Ovary (tissue), 9 donors: ENCODE results near the gene AZU1. TPM values are rescaled to one million over a fixed set of nuclear protein-coding genes. Genes with fewer than 3 reads are reported as not detected.

ENCODE experiments used
- DNase-seq, 5 donors: peaks; one replicate each; pipeline ENCODE4 v3.0.0-alpha.2; 2019 to 2020
- H3K27ac ChIP-seq, 2 donors: fragments of 200-600 bp; one replicate each; pipeline versions ENCODE4 v1.5.1 to v1.8.0; 2019 to 2022
- H3K27me3 ChIP-seq: fragments of 200-600 bp; one replicate; pipeline ENCODE4 v1.8.0; 2022
- H3K36me3 ChIP-seq: fragments of 200-600 bp; sonication (generic); one replicate; pipeline ENCODE4 v1.5.1; 2019
- H3K4me1 ChIP-seq: one replicate; pipeline ENCODE4 v1.8.1; 2013; ENCODE audit warnings: mild to moderate bottlenecking, moderate library complexity; ENCODE audit not compliant: insufficient read depth
- H3K4me3 ChIP-seq: fragments of 200-600 bp; sonication (generic); one replicate; pipeline ENCODE4 v1.5.1; 2017
- H3K9me3 ChIP-seq, 2 donors: fragments of 200-600 bp in 1 of 2; sonication (generic) in 1 of 2; one replicate each; pipeline versions ENCODE4 v1.5.1 to v1.8.1; 2013 to 2019; ENCODE audit warnings: mild to moderate bottlenecking in 1 of 2, moderate library complexity in 1 of 2
- EP300 ChIP-seq: sonication (generic); formaldehyde crosslinking; IDR thresholded peaks from one replicate; pipeline ENCODE4 v1.6.1; 2017; ENCODE audit warnings: antibody characterized with exemption
- POLR2A ChIP-seq: fragments of 450-650 bp; IDR thresholded peaks from one replicate; pipeline ENCODE4 v1.6.1; 2017; ENCODE audit warnings: antibody characterized with exemption, mild to moderate bottlenecking, moderate library complexity
- WGBS, 3 donors: extraction: QIAGEN DNeasy Blood & Tissue Kit in 1 of 3; methylation state at CpG; one replicate each; pipeline versions ENCODE4 v1.1.5 to v1.1.7; 2013 to 2017; 5-methylcytosine and 5-hydroxymethylcytosine counted together
- intact Hi-C, 4 donors: fragments of 100-400 bp; cut with DNase I; formaldehyde crosslinking; loops; one replicate each; pipeline versions ENCODE4 v1.11.0 to v1.15.1; 2022 to 2023
- polyA plus RNA-seq, 2 donors: library from polyadenylated mRNA; stranded (reverse); fragments of 200-250 nt in 1 of 2; fragments of 350-450 nt in 1 of 2; fragmentation: Illumina TruSeq in 1 of 2; extraction: RNeasy Lipid Tissue Mini Kit (QIAGEN cat#74804) in 1 of 2; gene quantifications; one replicate each; pipeline ENCODE4 v1.2.3, GENCODE V29; 2013 to 2014
- total RNA-seq, 7 donors: library from RNA; depleted of rRNA in 2 of 7; stranded (reverse); fragments of >200 nt in 2 of 7; fragmentation: NEBNext Ultra II Directional in 3 of 7; extraction: Animal tissue kit (Norgen Biotek cat#: 25700) in 3 of 7; gene quantifications; one replicate each; pipeline versions ENCODE4 v1.1.0 to v1.2.4, GENCODE V29; 2016 to 2023
- TF ChIP-seq, protein P1 (sequence below), 3 donors: fragments of 450-650 bp in 2 of 3; fragments of 200-600 bp in 1 of 3; IDR thresholded peaks; one replicate each; pipeline versions ENCODE4 v1.5.1 to v1.8.0; 2016 to 2022; ENCODE audit warnings: antibody characterized with exemption in 3 of 3, mild to moderate bottlenecking in 1 of 3
- donor health status: DM: no; HTN: no; CAD: no; lungs with moderate emphysema.
- donor health status: DM: no; HTN: no; CAD: no.
- donor health status: Bipolar disorder and iron deficiency.
- donor health status: DM: yes; HTN: yes; CAD: no.
- donor health status: DM: no; HTN: no; CAD: no.
- donor health status: DM: yes; HTN: yes; CAD: no.

AZU1 gene
- total and polyA plus RNA-seq, 9 donors, result 0.11 to 1.0 TPM; not detected in 7

DNA sequence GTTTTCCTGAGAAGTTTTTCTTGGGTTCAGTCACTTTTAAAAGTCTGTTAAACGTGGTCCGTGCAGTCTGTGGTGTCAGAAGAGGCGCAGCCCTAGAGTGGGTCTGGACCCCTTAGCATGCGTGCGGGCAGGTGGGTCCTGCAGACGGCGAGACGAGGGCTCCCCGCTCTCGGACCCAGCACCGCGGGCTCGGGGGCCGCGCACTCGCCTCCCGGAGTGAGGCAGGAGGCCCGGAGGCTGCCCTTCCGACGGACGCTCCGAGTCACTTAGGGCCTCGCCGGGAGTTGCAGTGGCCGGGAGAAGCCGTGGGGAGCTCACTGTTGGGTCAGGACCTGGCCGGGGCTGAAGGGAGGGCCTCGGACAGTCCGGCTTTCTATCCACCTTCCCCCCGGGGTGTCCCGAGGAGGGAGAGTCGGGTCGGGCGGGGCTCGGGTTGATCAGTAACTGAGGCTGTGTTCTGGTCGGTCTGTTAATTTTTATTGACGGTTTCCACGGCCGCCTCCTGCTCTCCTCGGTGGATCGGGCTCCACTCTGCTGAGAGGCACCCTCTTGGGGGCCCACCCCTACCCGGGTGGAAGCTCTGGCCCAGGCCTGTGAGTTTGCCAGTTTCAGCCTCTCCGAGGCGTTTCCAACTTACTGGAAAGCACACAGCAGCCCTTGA lies 29.1 kb upstream of the AZU1 start:
- peak overlapping the region; percentile 44 to 100 for H3K27ac ChIP-seq
- peaks cover 46% of the 10 kb centered on the region for H3K4me1 ChIP-seq
- H3K9me3 ChIP-seq, result no peaks in the 10 kb centered on the region
- H3K27me3 ChIP-seq, result no peaks in the 10 kb centered on the region
- no peak for TF ChIP-seq POLR2A
- no peak for TF ChIP-seq EP300
- TF ChIP-seq, protein P1, sequence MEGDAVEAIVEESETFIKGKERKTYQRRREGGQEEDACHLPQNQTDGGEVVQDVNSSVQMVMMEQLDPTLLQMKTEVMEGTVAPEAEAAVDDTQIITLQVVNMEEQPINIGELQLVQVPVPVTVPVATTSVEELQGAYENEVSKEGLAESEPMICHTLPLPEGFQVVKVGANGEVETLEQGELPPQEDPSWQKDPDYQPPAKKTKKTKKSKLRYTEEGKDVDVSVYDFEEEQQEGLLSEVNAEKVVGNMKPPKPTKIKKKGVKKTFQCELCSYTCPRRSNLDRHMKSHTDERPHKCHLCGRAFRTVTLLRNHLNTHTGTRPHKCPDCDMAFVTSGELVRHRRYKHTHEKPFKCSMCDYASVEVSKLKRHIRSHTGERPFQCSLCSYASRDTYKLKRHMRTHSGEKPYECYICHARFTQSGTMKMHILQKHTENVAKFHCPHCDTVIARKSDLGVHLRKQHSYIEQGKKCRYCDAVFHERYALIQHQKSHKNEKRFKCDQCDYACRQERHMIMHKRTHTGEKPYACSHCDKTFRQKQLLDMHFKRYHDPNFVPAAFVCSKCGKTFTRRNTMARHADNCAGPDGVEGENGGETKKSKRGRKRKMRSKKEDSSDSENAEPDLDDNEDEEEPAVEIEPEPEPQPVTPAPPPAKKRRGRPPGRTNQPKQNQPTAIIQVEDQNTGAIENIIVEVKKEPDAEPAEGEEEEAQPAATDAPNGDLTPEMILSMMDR (IDR thresholded peaks at IDR 0.05), result no peak
- no peaks in the 10 kb centered on the region for H3K36me3 ChIP-seq
- WGBS, 3 donors, result 1 to 3% (median 2%) methylated on average over 33 to 44 of the region's 44 CpGs
- H3K4me3 ChIP-seq, result peak overlapping the region; percentile 68
- peak in 3 of 5 donors; percentile 50 to 56 (median 50) for DNase-seq
- intact Hi-C loops, result loop anchor here in 2 of 4 donors (10.0 kb wide), 1 partner anchor 116 kb away; the partner anchor contains the start of genes KISS1R (in 2 of the 2) and R3HDM4 (in 2 of the 2)

DNA sequence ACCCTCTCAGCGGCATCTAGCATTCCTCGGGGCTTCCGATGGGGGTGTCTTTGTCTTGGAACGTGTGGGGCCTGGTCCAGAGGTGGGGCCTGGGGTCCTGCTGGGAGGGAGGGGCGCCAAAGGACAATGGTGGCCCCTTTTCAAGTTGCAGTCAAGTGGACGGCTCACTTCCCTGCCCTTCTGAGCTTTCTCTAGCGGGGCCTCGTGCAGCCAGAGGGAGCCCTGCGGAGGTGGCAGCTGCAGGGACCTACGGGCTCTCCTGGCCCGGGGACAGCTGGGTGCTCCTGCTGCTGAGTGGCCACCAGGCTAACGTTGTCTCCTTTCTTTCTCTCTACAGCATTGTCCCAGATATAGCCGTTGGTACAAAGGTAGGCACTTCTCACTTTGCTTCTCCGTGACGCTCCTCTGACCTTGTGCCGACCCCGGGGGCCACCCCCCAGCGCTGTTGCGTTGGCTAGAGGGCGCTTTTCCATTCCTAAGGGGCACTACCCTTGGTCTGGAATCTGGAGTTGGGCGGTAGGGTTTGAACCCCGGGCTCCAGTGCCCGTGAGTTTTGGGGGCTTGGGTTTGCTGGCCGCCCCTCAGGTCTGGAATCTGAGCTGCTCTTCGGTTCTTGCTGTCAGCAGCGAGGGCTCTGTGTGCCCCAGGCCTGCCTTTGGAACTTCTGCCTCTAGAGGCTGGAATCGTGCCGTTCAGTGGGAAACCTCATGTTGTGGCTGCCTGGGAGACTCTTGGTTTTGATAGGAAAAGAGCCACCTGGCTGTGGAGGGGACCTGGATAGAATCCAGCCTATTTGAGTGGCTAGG lies 28.4 kb upstream of the AZU1 start:
- Histone ChIP-seq H3K36me3 (no peaks in the 10 kb centered on the region), H3K4me1 (peaks cover 46% of the 10 kb centered on the region), H3K27ac (no peak overlapping the region), H3K27me3 (no peaks in the 10 kb centered on the region), H3K9me3 (no peaks in the 10 kb centered on the region), H3K4me3 (peak overlapping the region; percentile 68)
- 9 to 10% (median 10%) methylated on average over 28 of the region's 28 CpGs for WGBS, 3 donors
- intact Hi-C loops, result loop anchor here in 2 of 4 donors (10.0 kb wide), 1 partner anchor 116 kb away; the partner anchor contains the start of genes KISS1R (in 2 of the 2) and R3HDM4 (in 2 of the 2)
- DNase-seq, result peak in 3 of 5 donors; percentile 41 to 48 (median 47)
- TF ChIP-seq, protein P1 (IDR thresholded peaks at IDR 0.05), result no peak
- TF ChIP-seq EP300 (no peak), POLR2A (no peak)

GRCh38 chr19:800360-801029 lies 27.1 kb upstream of the AZU1 start:
- WGBS, 3 donors, result 31 to 44% (median 36%) methylated on average over 17 of the region's 17 CpGs
- Histone ChIP-seq H3K27ac (no peak overlapping the region), H3K4me3 (no peak overlapping the region), H3K36me3 (no peaks in the 10 kb centered on the region), H3K4me1 (peaks cover 46% of the 10 kb centered on the region), H3K9me3 (no peaks in the 10 kb centered on the region), H3K27me3 (no peaks in the 10 kb centered on the region)
- intact Hi-C loops, result no loop called here
- peak in 1 of 5 donors; percentile 21 for DNase-seq
- no peak for TF ChIP-seq POLR2A
- TF ChIP-seq EP300, result no peak
- TF ChIP-seq, protein P1 (IDR thresholded peaks at IDR 0.05), result no peak
